PC-9 (cell line): ENCODE data around the gene OR8K5. TPM values are rescaled to one million over a fixed set of nuclear protein-coding genes. Genes with fewer than 3 reads are reported as not detected.

ENCODE experiments used
- BruUV-seq: library from RNA; stranded (reverse); fragments of 400-500 nt; replicated peaks from 2 replicates; lab custom pipeline; 2021; lab: Mats Ljungman, UMichigan
- CTCF ChIA-PET: fragments of 300-600 bp; sonication (Branson Sonifier 250); formaldehyde crosslinking; loops from one replicate; lab custom pipeline; 2022; ENCODE audit warnings: antibody characterized with exemption; lab: Charles Lee
- POLR2A ChIA-PET: fragments of 300-600 bp; sonication (Branson Sonifier 250); formaldehyde crosslinking; loops from one replicate; lab custom pipeline; 2022; ENCODE audit warnings: antibody characterized with exemption; ENCODE audit not compliant: unreplicated experiment; lab: Charles Lee
- DNase-seq, 2 experiments: peaks; one replicate each; pipeline versions ENCODE4 v3.0.0 to v3.0.0-alpha.2; 2015 to 2022; ENCODE audit warnings: mixed read lengths in 1 of 2
- H2AFZ ChIP-seq: fragments of 200-600 bp; sonication (generic); 2 replicates; pipeline ENCODE4 v1.8.1; 2017; ENCODE audit warnings: antibody characterized with exemption
- H3F3A ChIP-seq: fragments of 200-600 bp; sonication (generic); 2 replicates; pipeline ENCODE4 v1.8.1; 2017; ENCODE audit warnings: antibody characterized with exemption, mild to moderate bottlenecking, low read depth; ENCODE audit not compliant: insufficient read depth
- H3K27ac ChIP-seq: fragments of 200-600 bp; sonication (generic); 2 replicates; pipeline ENCODE4 v1.6.1; 2016; ENCODE audit warnings: mixed run types
- H3K27me3 ChIP-seq: fragments of 200-600 bp; sonication (generic); 2 replicates; pipeline ENCODE4 v1.6.1; 2016; ENCODE audit warnings: low read depth, mixed run types; ENCODE audit not compliant: insufficient read depth
- H3K36me3 ChIP-seq: fragments of 200-600 bp; sonication (generic); 2 replicates; pipeline ENCODE4 v1.6.1; 2016; ENCODE audit warnings: low read depth, mixed run types
- H3K4me1 ChIP-seq: fragments of 200-600 bp; sonication (generic); replicated peaks from 2 replicates; pipeline ENCODE4 v1.6.1; 2016; ENCODE audit warnings: mixed run types; ENCODE audit not compliant: insufficient read depth
- H3K4me2 ChIP-seq: fragments of 200-600 bp; sonication (generic); 2 replicates; pipeline ENCODE4 v1.6.1; 2017; ENCODE audit warnings: mixed run types
- H3K4me3 ChIP-seq: fragments of 200-600 bp; sonication (generic); 2 replicates; pipeline ENCODE4 v1.6.1; 2016; ENCODE audit warnings: mixed run types
- H3K79me2 ChIP-seq: fragments of 200-600 bp; sonication (generic); 2 replicates; pipeline ENCODE4 v1.6.1; 2017; ENCODE audit warnings: low read depth, mixed run types
- H3K9me2 ChIP-seq: fragments of 200-600 bp; sonication (generic); 2 replicates; pipeline ENCODE4 v1.8.1; 2017; ENCODE audit warnings: mild to moderate bottlenecking; ENCODE audit not compliant: insufficient read depth
- H3K9me3 ChIP-seq: fragments of 200-600 bp; sonication (generic); 2 replicates; pipeline ENCODE4 v1.8.1; 2016; ENCODE audit warnings: low read depth; ENCODE audit not compliant: insufficient read depth
- H4K20me1 ChIP-seq: fragments of 200-600 bp; sonication (generic); 2 replicates; pipeline ENCODE4 v1.8.1; 2017; ENCODE audit not compliant: insufficient read depth
- CTCF ChIP-seq: fragments of 200-600 bp; sonication (generic); conservative IDR thresholded peaks from 2 replicates; pipeline ENCODE4 v1.6.1; 2017; ENCODE audit warnings: mixed run types, antibody characterized with exemption, mild to moderate bottlenecking, moderate library complexity
- EZH2 ChIP-seq: fragments of 200-600 bp; sonication (generic); IDR thresholded peaks from 2 replicates; pipeline ENCODE4 v1.8.0; 2017; ENCODE audit warnings: antibody characterized with exemption, low read depth
- intact Hi-C: fragments of 100-400 bp; cut with micrococcal nuclease; formaldehyde crosslinking; loops from one replicate; pipeline ENCODE4 v1.10.0; 2022; ENCODE audit not compliant: unreplicated experiment
- total RNA-seq: library from RNA; stranded (reverse); gene quantifications from 2 replicates; pipeline ENCODE4 v1.2.3, GENCODE V29; 2021

Gene OR8K5
- total RNA-seq, 1 experiment from 2014 or later: not detected

- H3K27ac ChIP-seq: no peak within 1 kb of the TSS
- intact Hi-C loops: no loop called here
- ChIA-PET CTCF (no interaction called here), POLR2A (no interaction called here)
- TF ChIP-seq CTCF (no peak), EZH2 (no peak)
- no peaks in the 10 kb centered on the region for H3K36me3 ChIP-seq
- no peaks in the 10 kb centered on the region for H3K4me1 ChIP-seq
- no peak within 1 kb of the TSS for H3K4me3 ChIP-seq
- H3K9me3 ChIP-seq: no peaks in the 10 kb centered on the region
- H2AFZ ChIP-seq: no peak within 1 kb of the TSS
- H3K27me3 ChIP-seq: no peaks in the 10 kb centered on the region
- no peaks in the 10 kb centered on the region for H3K79me2 ChIP-seq
- H3K9me2 ChIP-seq: no peaks in the 10 kb centered on the region
- no peak for DNase-seq
- no peaks in the 10 kb centered on the region for H3F3A ChIP-seq
- H4K20me1 ChIP-seq: no peaks in the 10 kb centered on the region
- no peak within 1 kb of the TSS for H3K4me2 ChIP-seq
- no TSS peak for BruUV-seq
Observed at GRCh38 chr11:56122073-56122472, 38.0 kb downstream of the OR8K5 start, which contains the start of gene OR8H3. Gene OR8H3 (plus strand): TSS chr11:56122373. CDS start chr11:56122373, 0 bp downstream.

Other genes starting within 250 kb of the OR8K5 start
- gene OR5W2, start 245.7 kb downstream of the OR8K5 start, total RNA-seq: not detected in 2 replicates
- not detected in 2 replicates for gene OR5I1, start 223.9 kb downstream of the OR8K5 start, total RNA-seq
- not detected in 2 replicates for gene OR10AG1, start 190.4 kb downstream of the OR8K5 start, total RNA-seq
- gene OR5F1, start 165.7 kb downstream of the OR8K5 start, total RNA-seq: not detected in 2 replicates
- not detected in 2 replicates for gene OR5AS1, start 132.7 kb downstream of the OR8K5 start, total RNA-seq
- not detected in 2 replicates for gene OR8I2, start 67.0 kb downstream of the OR8K5 start, total RNA-seq
- not detected in 2 replicates for gene OR8H2, start 56.6 kb downstream of the OR8K5 start, total RNA-seq
- gene OR8H3, start 37.9 kb downstream of the OR8K5 start, total RNA-seq: not detected in 2 replicates
- not detected in 2 replicates for gene OR8J3, start 20.1 kb downstream of the OR8K5 start, total RNA-seq
- not detected in 2 replicates for gene OR5J2, start 16.3 kb upstream of the OR8K5 start, total RNA-seq
- not detected in 2 replicates for gene OR5T2, start 73.9 kb upstream of the OR8K5 start, total RNA-seq
- gene OR5T3, start 91.9 kb upstream of the OR8K5 start, total RNA-seq: not detected in 2 replicates
- gene OR5T1, start 113.8 kb upstream of the OR8K5 start, total RNA-seq: not detected in 2 replicates
- gene OR8H1, start 131.9 kb upstream of the OR8K5 start, total RNA-seq: not detected in 2 replicates
- gene OR8K3, start 154.8 kb upstream of the OR8K5 start, total RNA-seq: not detected in 2 replicates
- not detected in 2 replicates for gene OR8K1, start 185.7 kb upstream of the OR8K5 start, total RNA-seq
- gene OR8J1, start 194.0 kb upstream of the OR8K5 start, total RNA-seq: not detected in 2 replicates
- gene OR8U1, start 215.3 kb upstream of the OR8K5 start, total RNA-seq: not detected in 2 replicates